IPS-15b (cell line): ENCODE data around the gene C16orf87.

ENCODE experiments used
- H3K27me3 ChIP-seq: one replicate; pipeline ENCODE4 v1.6.1; 2013; ENCODE audit warnings: low read length; ENCODE audit not compliant: control insufficient read depth, insufficient read depth
- H3K36me3 ChIP-seq: one replicate; pipeline ENCODE4 v1.6.1; 2013; ENCODE audit warnings: low read length; ENCODE audit not compliant: control insufficient read depth, insufficient read depth
- H3K4me1 ChIP-seq: one replicate; pipeline ENCODE4 v1.6.1; 2013; ENCODE audit warnings: mild to moderate bottlenecking, low read length; ENCODE audit not compliant: control insufficient read depth, insufficient read depth
- H3K4me3 ChIP-seq: one replicate; pipeline ENCODE4 v1.5.1; 2013; ENCODE audit warnings: low read depth, low read length
- H3K9ac ChIP-seq: one replicate; pipeline ENCODE4 v1.6.1; 2013; ENCODE audit warnings: low read depth, mild to moderate bottlenecking, low read length
- H3K9me3 ChIP-seq: one replicate; pipeline ENCODE4 v1.6.1; 2013; ENCODE audit warnings: mild to moderate bottlenecking, low read length; ENCODE audit not compliant: control insufficient read depth, insufficient read depth

Gene C16orf87

DNA sequence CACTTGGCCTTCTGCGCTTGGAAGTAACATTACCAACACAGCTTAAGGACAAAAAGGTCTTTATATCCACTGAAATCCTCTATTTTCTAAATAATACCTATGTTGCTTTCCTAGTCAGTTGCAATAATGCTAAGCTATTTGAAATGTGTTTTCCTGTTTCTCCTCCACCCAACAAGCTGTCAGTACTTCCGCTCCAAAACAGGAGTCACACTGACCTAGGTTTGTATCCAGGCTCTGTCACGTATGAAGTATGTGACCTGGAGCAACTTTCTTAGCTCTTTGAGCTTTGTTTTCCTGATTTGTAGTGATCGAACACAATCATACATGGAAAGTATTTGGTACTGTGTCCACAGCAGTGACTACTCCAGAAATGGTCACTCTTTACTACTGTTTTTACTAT, 58.5 kb downstream of the C16orf87 start:
- Histone ChIP-seq H3K27me3 (no peaks in the 10 kb centered on the region), H3K4me1 (peaks cover 2% of the 10 kb centered on the region), H3K9me3 (no peaks in the 10 kb centered on the region), H3K36me3 (no peaks in the 10 kb centered on the region), H3K4me3 (no peak overlapping the region), H3K9ac (no peak overlapping the region)

DNA sequence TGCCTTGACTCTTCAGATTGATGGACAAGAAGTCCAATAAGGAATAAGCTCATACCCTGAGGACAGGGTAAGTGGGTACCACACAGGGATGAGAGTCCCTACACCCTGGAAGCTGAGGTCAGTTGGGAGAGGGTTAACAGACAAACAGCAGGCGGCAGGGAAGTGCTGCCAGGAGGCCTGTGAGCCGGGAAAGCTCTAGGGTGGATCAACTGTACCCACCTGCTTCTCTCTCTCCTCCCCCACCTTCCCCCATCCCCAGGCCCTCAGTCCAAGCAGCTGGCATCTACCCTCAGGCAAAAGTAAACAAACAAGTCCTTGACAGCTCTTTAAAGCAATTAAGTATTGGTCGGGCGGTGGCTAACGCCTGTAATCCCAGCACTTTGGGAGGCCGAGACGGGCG, 62.2 kb downstream of the C16orf87 start:
- no peaks in the 10 kb centered on the region for H3K9me3 ChIP-seq
- H3K9ac ChIP-seq = no peak overlapping the region
- no peak overlapping the region for H3K4me3 ChIP-seq
- no peaks in the 10 kb centered on the region for H3K27me3 ChIP-seq
- H3K36me3 ChIP-seq = no peaks in the 10 kb centered on the region
- peaks cover 2% of the 10 kb centered on the region for H3K4me1 ChIP-seq

DNA sequence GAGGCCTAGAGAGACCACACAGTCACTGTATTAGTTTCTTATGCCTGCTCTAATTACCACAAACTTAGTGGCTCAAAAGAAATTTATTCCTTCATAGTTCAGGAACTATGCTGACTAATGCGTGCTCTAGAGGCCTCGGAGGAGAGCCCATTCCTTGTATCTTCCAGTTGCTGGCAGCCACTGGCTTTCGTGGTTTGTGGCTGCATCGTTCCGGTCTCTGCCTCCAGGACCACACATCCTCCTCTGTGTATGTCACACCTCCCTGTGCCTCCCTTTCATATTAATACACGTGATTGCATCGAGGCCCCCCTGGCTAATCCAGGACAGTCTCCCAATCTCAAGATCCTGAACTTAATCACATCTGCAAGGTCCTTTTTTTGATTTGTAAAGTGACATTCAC, 65.9 kb downstream of the C16orf87 start:
- no peaks in the 10 kb centered on the region for H3K9me3 ChIP-seq
- H3K4me3 ChIP-seq = no peak overlapping the region
- peaks cover 5% of the 10 kb centered on the region for H3K4me1 ChIP-seq
- H3K27me3 ChIP-seq = no peaks in the 10 kb centered on the region
- H3K36me3 ChIP-seq = no peaks in the 10 kb centered on the region
- no peak overlapping the region for H3K9ac ChIP-seq

GRCh38 chr16:46763147-46763546, 67.8 kb downstream of the C16orf87 start:
- H3K9me3 ChIP-seq = no peaks in the 10 kb centered on the region
- no peak overlapping the region for H3K9ac ChIP-seq
- H3K36me3 ChIP-seq = no peaks in the 10 kb centered on the region
- peaks cover 3% of the 10 kb centered on the region for H3K4me1 ChIP-seq
- H3K27me3 ChIP-seq = no peaks in the 10 kb centered on the region
- no peak overlapping the region for H3K4me3 ChIP-seq

- no peaks in the 10 kb centered on the region for H3K9me3 ChIP-seq
- H3K9ac ChIP-seq = no peak overlapping the region
- peaks cover 3% of the 10 kb centered on the region for H3K4me1 ChIP-seq
- no peaks in the 10 kb centered on the region for H3K27me3 ChIP-seq
- no peak overlapping the region for H3K4me3 ChIP-seq
- H3K36me3 ChIP-seq = no peaks in the 10 kb centered on the region
These were observed 68.4 kb downstream of the C16orf87 start for GRCh38 chr16:46762583-46762982.

DNA sequence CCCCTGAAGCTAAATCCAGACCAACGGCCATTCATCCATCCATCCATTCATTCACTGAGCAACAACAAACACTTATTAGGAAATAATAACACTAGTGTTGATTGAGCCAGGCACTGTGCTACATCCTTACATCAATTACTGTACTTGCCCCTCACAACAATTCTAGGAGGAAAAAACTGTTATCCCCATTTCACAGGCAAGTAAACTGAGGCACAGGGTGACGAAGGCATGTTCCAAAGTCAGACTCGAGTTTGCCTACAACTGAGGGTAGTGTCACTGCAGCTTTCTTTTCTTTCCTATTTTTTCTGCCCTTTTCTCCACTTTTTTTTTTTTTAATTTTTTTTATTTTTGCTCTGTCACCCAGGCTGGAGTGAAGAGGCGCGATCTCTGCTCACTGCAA, 71.7 kb downstream of the C16orf87 start:
- H3K9me3 ChIP-seq = no peaks in the 10 kb centered on the region
- H3K27me3 ChIP-seq = no peaks in the 10 kb centered on the region
- no peaks in the 10 kb centered on the region for H3K36me3 ChIP-seq
- no peak overlapping the region for H3K9ac ChIP-seq
- H3K4me1 ChIP-seq = peaks cover 3% of the 10 kb centered on the region
- no peak overlapping the region for H3K4me3 ChIP-seq

GRCh38 chr16:46757339-46758050, 73.5 kb downstream of the C16orf87 start:
- Histone ChIP-seq H3K9me3 (no peaks in the 10 kb centered on the region), H3K4me3 (no peak overlapping the region), H3K36me3 (no peaks in the 10 kb centered on the region), H3K9ac (no peak overlapping the region), H3K27me3 (no peaks in the 10 kb centered on the region), H3K4me1 (peaks cover 3% of the 10 kb centered on the region)

- H3K4me1 ChIP-seq = peaks cover 1% of the 10 kb centered on the region
- no peaks in the 10 kb centered on the region for H3K9me3 ChIP-seq
- no peak overlapping the region for H3K4me3 ChIP-seq
- H3K27me3 ChIP-seq = no peaks in the 10 kb centered on the region
- no peaks in the 10 kb centered on the region for H3K36me3 ChIP-seq
- H3K9ac ChIP-seq = no peak overlapping the region
These were observed 74.2 kb downstream of the C16orf87 start for GRCh38 chr16:46756772-46757171.

DNA sequence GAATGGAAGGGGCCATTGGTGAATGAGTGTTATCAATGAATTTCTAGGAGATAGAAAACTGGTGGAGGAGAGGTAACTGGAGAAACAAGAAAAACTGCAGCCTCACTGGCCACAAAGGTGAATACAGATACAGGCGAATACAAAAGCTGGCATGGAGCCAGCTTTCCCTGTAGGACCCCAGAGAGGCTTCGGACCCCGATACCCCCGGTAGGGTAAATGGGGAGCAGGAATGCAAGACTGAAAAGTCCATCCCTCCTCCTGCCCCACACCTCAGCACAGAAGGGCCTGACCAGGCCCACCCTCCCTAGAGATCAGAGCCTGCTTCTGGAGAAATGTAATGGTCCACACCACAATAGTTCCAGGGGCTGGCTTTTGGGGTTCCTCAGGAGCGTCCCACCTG, 78.0 kb downstream of the C16orf87 start:
- H3K9ac ChIP-seq = no peak overlapping the region
- no peaks in the 10 kb centered on the region for H3K36me3 ChIP-seq
- H3K27me3 ChIP-seq = no peaks in the 10 kb centered on the region
- H3K4me1 ChIP-seq = no peaks in the 10 kb centered on the region
- H3K9me3 ChIP-seq = no peaks in the 10 kb centered on the region
- H3K4me3 ChIP-seq = no peak overlapping the region

- H3K4me1 ChIP-seq = no peaks in the 10 kb centered on the region
These were observed 79.6 kb downstream of the C16orf87 start for GRCh38 chr16:46751381-46751780.

GRCh38 chr16:46748775-46749705, 81.9 kb downstream of the C16orf87 start:
- no peaks in the 10 kb centered on the region for H3K36me3 ChIP-seq
- H3K9me3 ChIP-seq = no peaks in the 10 kb centered on the region
- no peaks in the 10 kb centered on the region for H3K27me3 ChIP-seq
- H3K4me3 ChIP-seq = no peak overlapping the region
- H3K4me1 ChIP-seq = no peaks in the 10 kb centered on the region
- no peak overlapping the region for H3K9ac ChIP-seq

More at GRCh38 chr16:46751381-46751780, 79.6 kb downstream of the C16orf87 start:
- H3K36me3 ChIP-seq = no peaks in the 10 kb centered on the region
- H3K4me3 ChIP-seq = no peak overlapping the region
- no peaks in the 10 kb centered on the region for H3K27me3 ChIP-seq
- H3K9me3 ChIP-seq = no peaks in the 10 kb centered on the region
- no peak overlapping the region for H3K9ac ChIP-seq
